Upper lobe of left lung (tissue), 6 donors: Measurements from ENCODE around the gene SLC15A4. TPM values are rescaled to one million over a fixed set of nuclear protein-coding genes. Genes with fewer than 3 reads are reported as not detected.

Experiments
- ATAC-seq, 2 donors: fragments of 200-7000 bp; cut with Tn5 transposase; one replicate each; pipeline ENCODE4 v1.9.1; 2022; ENCODE audit warnings: mild to moderate bottlenecking in 2 of 2, moderate library complexity in 2 of 2; ENCODE audit not compliant: low FRiP score in 2 of 2
- DNase-seq, 2 donors: peaks; one replicate each; pipeline ENCODE4 v3.0.0-alpha.2; 2019 to 2020
- H3K27ac ChIP-seq, 4 donors: fragments of 200-600 bp; sonication (generic); one replicate each; pipeline ENCODE4 v1.5.1; 2016 to 2019
- H3K27me3 ChIP-seq, 4 donors: fragments of 200-600 bp; sonication (generic); one replicate each; pipeline ENCODE4 v1.5.1; 2017 to 2019
- H3K36me3 ChIP-seq, 4 donors: fragments of 200-600 bp; sonication (generic); one replicate each; pipeline ENCODE4 v1.5.1; 2016 to 2019
- H3K4me1 ChIP-seq, 4 donors: fragments of 200-600 bp; sonication (generic); one replicate each; pipeline ENCODE4 v1.5.1; 2018 to 2019
- H3K4me3 ChIP-seq, 4 donors: fragments of 200-600 bp; sonication (generic); one replicate each; pipeline ENCODE4 v1.5.1; 2017 to 2019; ENCODE audit warnings: mild to moderate bottlenecking in 2 of 4, moderate library complexity in 1 of 4
- H3K9me3 ChIP-seq, 4 donors: fragments of 200-600 bp; sonication (generic); one replicate each; pipeline ENCODE4 v1.5.1; 2018 to 2019
- EP300 ChIP-seq, 4 donors: sonication (generic); formaldehyde crosslinking; IDR thresholded peaks; one replicate each; pipeline ENCODE4 v1.5.1; 2017; ENCODE audit warnings: antibody characterized with exemption in 4 of 4, control low read depth in 2 of 4
- POLR2A ChIP-seq, 4 donors: fragments of 450-650 bp; IDR thresholded peaks; one replicate each; pipeline ENCODE4 v1.5.1; 2016 to 2017; ENCODE audit warnings: antibody characterized with exemption in 4 of 4, mild to moderate bottlenecking in 2 of 4
- POLR2AphosphoS5 ChIP-seq, 2 donors: sonication (generic); formaldehyde crosslinking; IDR thresholded peaks; one replicate each; pipeline ENCODE4 v1.5.1; 2017; ENCODE audit warnings: antibody characterized with exemption in 2 of 2
- WGBS, 2 donors: methylation state at CpG; one replicate each; pipeline ENCODE4 v1.1.5; 2017 to 2018; 5-methylcytosine and 5-hydroxymethylcytosine counted together
- total RNA-seq, 6 donors: library from RNA; depleted of rRNA in 4 of 6; stranded (reverse); fragments of >200 nt in 4 of 6; gene quantifications; one replicate each; pipeline versions ENCODE4 v1.1.0 to v1.2.1, GENCODE V29; 2016 to 2021
- TF ChIP-seq, protein P1 (sequence below), 6 experiments: fragments of 450-650 bp in 4 of 6; fragments of 200-600 bp in 2 of 6; sonication (generic) in 2 of 6; IDR thresholded peaks; one replicate each; pipeline ENCODE4 v1.5.1; 2016 to 2019; ENCODE audit warnings: antibody characterized with exemption in 6 of 6
- donor health status: DM: no; HTN: no; CAD: no; lungs with moderate emphysema.
- donor health status: DM: no; HTN: yes; CAD: no; lungs with severe emphysema.

SLC15A4 gene
- total RNA-seq, 6 donors from 2014 or later, result 21.0 to 58.7 (median 32.8) TPM

DNA sequence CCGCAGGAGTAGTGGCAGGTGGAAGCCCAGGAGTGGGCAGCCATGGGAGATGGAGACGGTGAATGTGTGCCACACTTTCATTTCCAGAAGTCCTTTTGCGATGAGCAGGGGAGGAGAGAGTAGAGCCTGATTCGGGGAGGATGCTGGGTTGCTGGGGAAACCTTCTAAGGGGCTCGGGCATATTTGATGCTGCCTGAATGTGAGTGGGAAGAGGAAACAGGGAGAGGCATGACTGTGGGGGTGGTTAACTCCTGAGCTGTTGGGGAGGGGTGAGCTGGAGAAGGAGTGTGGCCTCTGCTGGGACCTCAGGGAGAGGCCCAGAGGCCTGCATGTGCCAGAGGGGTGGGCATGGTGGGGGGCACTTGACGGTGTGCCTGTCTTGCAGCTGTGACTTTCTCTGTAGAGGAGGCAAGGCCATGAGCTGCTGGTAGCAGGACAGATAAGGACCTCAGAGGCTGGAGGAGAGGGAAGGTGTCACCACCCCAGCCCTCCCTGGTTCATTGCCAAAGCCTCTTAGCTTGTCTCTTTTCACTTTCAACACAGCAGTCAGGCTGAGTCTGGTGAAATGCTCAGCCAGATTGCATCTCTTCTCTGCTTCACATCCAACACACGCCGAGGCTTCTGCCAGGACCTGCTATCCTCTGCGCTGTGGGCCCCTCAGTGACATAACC is 40.9 kb upstream of the SLC15A4 start:
- peak in 1 of 2 donors; percentile 25 for DNase-seq
- WGBS, 2 donors, result 76 to 81% methylated on average over 9 of the region's 9 CpGs
- H3K9me3 ChIP-seq, result no peaks in the 10 kb centered on the region
- no peaks in the 10 kb centered on the region for H3K27me3 ChIP-seq
- TF ChIP-seq POLR2AphosphoS5 (IDR thresholded peaks at IDR 0.05) (no peak), EP300 (IDR thresholded peaks at IDR 0.05) (no peak), POLR2A (IDR thresholded peaks at IDR 0.05) (no peak)
- TF ChIP-seq, protein P1, sequence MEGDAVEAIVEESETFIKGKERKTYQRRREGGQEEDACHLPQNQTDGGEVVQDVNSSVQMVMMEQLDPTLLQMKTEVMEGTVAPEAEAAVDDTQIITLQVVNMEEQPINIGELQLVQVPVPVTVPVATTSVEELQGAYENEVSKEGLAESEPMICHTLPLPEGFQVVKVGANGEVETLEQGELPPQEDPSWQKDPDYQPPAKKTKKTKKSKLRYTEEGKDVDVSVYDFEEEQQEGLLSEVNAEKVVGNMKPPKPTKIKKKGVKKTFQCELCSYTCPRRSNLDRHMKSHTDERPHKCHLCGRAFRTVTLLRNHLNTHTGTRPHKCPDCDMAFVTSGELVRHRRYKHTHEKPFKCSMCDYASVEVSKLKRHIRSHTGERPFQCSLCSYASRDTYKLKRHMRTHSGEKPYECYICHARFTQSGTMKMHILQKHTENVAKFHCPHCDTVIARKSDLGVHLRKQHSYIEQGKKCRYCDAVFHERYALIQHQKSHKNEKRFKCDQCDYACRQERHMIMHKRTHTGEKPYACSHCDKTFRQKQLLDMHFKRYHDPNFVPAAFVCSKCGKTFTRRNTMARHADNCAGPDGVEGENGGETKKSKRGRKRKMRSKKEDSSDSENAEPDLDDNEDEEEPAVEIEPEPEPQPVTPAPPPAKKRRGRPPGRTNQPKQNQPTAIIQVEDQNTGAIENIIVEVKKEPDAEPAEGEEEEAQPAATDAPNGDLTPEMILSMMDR (IDR thresholded peaks at IDR 0.05), result no peak
- no peak overlapping the region for H3K4me3 ChIP-seq
- H3K27ac ChIP-seq, result no peak overlapping the region
- peak; percentile 17 to 56 for ATAC-seq
- H3K36me3 ChIP-seq, result no peaks in the 10 kb centered on the region
- H3K4me1 ChIP-seq, result no peaks in the 10 kb centered on the region

DNA sequence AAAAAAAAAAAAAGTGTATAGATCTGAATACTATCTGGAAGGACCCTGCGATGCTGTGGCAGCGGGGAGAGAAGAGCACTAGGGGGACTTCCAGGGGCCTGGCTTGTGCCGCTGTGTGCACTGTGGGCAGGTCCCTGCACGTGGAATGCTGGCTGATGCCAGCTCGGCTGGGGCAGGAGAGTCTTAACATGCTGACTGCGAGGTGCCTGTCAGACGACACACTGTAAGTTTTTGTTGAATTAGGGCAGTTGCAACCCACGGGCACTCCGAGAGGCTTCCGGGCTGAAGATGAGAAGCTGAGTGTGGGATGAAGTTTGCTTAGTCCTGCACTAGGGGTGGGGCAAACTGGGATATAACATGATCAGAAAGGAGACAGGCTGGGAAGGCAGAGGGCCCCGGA is 40.2 kb upstream of the SLC15A4 start:
- H3K4me1 ChIP-seq, result no peaks in the 10 kb centered on the region
- H3K36me3 ChIP-seq, result no peaks in the 10 kb centered on the region
- H3K27me3 ChIP-seq, result no peaks in the 10 kb centered on the region
- H3K27ac ChIP-seq, result no peak overlapping the region
- ATAC-seq (no peak), DNase-seq (no peak)
- WGBS, 2 donors, result 67 to 74% methylated on average over 11 of the region's 11 CpGs
- H3K9me3 ChIP-seq, result no peaks in the 10 kb centered on the region
- no peak for TF ChIP-seq EP300 (IDR thresholded peaks at IDR 0.05)
- TF ChIP-seq, protein P1 (IDR thresholded peaks at IDR 0.05), result no peak
- no peak for TF ChIP-seq POLR2AphosphoS5 (IDR thresholded peaks at IDR 0.05)
- TF ChIP-seq POLR2A (IDR thresholded peaks at IDR 0.05), result no peak
- no peak overlapping the region for H3K4me3 ChIP-seq

DNA sequence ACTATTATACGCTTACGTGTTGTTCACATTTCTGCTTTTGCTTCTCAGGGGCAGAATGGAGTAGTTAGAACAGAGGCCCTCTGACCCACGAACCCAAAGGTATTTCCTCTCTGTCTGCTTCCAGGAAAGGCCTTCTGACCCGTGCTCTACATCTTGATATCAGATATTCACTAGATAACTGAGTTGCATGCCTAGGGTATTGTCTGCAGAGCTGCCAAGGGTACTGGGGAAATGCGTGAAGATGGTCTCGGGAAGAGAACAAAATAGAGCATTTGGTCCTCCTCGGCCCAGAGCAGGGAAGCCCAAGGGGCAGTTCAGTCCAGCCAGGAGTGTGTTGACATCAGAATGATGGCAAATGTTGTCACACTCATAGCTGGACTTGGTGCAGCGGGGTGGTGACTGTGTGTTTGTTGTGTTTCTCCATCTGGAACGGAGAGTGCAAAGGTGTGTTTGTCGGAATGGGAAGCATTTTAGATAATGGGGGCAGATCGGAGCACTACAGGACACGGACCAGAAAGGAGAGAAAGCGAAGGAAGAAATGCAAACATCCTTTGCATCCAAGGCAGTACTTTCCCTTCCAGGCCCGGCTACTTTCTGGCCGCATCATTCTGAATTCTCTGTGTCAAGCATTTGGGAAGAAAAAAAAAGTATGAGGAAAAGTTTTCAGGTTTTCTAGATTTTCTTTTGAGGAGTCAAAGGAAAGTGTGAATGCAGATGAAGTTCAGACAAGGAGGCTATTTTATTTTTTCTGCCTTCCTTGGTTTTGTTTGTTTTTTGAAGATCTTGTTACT is 37.7 kb upstream of the SLC15A4 start:
- no peak overlapping the region for H3K27ac ChIP-seq
- no peak for ATAC-seq
- H3K36me3 ChIP-seq, result no peaks in the 10 kb centered on the region
- no peaks in the 10 kb centered on the region for H3K4me1 ChIP-seq
- DNase-seq, result no peak
- 66 to 73% methylated on average over 15 of the region's 15 CpGs for WGBS, 2 donors
- H3K27me3 ChIP-seq, result no peaks in the 10 kb centered on the region
- no peak for TF ChIP-seq EP300 (IDR thresholded peaks at IDR 0.05)
- TF ChIP-seq, protein P1 (IDR thresholded peaks at IDR 0.05), result no peak
- no peak for TF ChIP-seq POLR2A (IDR thresholded peaks at IDR 0.05)
- no peak for TF ChIP-seq POLR2AphosphoS5 (IDR thresholded peaks at IDR 0.05)
- no peak overlapping the region for H3K4me3 ChIP-seq
- H3K9me3 ChIP-seq, result no peaks in the 10 kb centered on the region

DNA sequence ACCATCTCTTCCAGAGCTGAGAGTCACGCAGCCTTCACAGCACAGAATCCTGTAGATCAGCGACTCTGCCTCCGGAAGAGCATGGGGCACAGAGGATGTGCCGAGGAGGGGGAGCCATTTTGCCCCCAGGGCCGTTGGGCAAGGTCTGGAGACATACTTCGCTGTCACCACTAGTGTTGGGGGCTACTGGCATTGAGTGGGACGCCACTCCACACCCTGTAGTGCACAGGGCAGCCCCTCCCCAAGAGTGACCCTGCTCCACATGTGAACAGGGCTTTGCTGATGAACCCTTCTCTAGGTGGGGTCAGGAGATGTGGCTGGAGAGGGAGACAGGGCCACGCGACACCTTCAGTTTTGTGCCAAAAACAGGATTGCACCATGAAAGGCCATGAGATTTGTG is 35.6 kb upstream of the SLC15A4 start:
- no peaks in the 10 kb centered on the region for H3K9me3 ChIP-seq
- H3K36me3 ChIP-seq, result no peaks in the 10 kb centered on the region
- WGBS, 2 donors, result 85 to 89% methylated on average over 9 of the region's 9 CpGs
- no peak overlapping the region for H3K4me3 ChIP-seq
- TF ChIP-seq POLR2A (IDR thresholded peaks at IDR 0.05), result no peak
- TF ChIP-seq, protein P1 (IDR thresholded peaks at IDR 0.05), result no peak
- no peak for TF ChIP-seq EP300 (IDR thresholded peaks at IDR 0.05)
- no peak for TF ChIP-seq POLR2AphosphoS5 (IDR thresholded peaks at IDR 0.05)
- DNase-seq (no peak), ATAC-seq (no peak)
- H3K4me1 ChIP-seq, result no peaks in the 10 kb centered on the region
- no peak overlapping the region for H3K27ac ChIP-seq
- no peaks in the 10 kb centered on the region for H3K27me3 ChIP-seq
